Measurements from ENCODE around the gene CWF19L1.

CWF19L1 gene

DNA sequence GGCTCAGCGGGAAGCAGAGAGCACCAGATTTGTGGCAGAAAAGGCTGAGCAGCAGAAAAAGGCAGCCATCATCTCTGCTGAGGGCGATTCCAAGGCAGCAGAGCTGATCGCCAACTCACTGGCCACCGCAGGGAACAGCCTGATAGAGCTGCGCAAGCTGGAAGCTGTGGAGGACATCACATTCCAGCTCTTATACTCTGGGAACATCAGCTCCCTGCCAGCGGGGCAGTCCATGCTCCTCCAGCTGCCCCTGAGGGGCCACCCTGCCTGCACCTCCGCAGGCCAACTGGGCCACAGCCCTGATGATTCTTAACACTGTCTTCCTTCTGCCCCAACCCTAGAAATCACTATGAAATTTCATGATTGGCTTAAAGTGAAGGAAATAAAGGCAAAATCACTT is 18.6 kb downstream of the CWF19L1 start:
- Histone ChIP-seq H3K36me3 (ENCODE audit: control insufficient read depth, low read length) (peaks cover 74% of the 10 kb centered on the region), H3K9me3 (ENCODE audit: control insufficient read depth, insufficient read depth, low read length) (no peaks in the 10 kb centered on the region), H3K9me2 (replicated peaks; ENCODE audit: control insufficient read depth, low read length) (no peaks in the 10 kb centered on the region), H3K4me2 (ENCODE audit: low read length) (no peak overlapping the region), H3K4me1 (ENCODE audit: control insufficient read depth, low read length) (no peaks in the 10 kb centered on the region), H4K20me1 (ENCODE audit: control insufficient read depth, insufficient read depth, low read depth, low read length) (no peaks in the 10 kb centered on the region), H3K27ac (ENCODE audit: low read depth, low read length) (no peak overlapping the region), H3K4me3 (ENCODE audit: low read length) (no peak overlapping the region), H3K79me2 (ENCODE audit: control insufficient read depth, low read length) (no peaks in the 10 kb centered on the region), H3F3A (ENCODE audit: control insufficient read depth, insufficient read depth) (no peaks in the 10 kb centered on the region), H3K27me3 (ENCODE audit: control insufficient read depth, low read length) (no peaks in the 10 kb centered on the region)
- TF ChIP-seq, protein P1, sequence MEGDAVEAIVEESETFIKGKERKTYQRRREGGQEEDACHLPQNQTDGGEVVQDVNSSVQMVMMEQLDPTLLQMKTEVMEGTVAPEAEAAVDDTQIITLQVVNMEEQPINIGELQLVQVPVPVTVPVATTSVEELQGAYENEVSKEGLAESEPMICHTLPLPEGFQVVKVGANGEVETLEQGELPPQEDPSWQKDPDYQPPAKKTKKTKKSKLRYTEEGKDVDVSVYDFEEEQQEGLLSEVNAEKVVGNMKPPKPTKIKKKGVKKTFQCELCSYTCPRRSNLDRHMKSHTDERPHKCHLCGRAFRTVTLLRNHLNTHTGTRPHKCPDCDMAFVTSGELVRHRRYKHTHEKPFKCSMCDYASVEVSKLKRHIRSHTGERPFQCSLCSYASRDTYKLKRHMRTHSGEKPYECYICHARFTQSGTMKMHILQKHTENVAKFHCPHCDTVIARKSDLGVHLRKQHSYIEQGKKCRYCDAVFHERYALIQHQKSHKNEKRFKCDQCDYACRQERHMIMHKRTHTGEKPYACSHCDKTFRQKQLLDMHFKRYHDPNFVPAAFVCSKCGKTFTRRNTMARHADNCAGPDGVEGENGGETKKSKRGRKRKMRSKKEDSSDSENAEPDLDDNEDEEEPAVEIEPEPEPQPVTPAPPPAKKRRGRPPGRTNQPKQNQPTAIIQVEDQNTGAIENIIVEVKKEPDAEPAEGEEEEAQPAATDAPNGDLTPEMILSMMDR (IDR thresholded peaks at IDR 0.05; ENCODE audit: low read depth, low read length, poor library complexity, severe bottlenecking): no peak
- TF ChIP-seq EZH2phosphoT487 (IDR thresholded peaks at IDR 0.05; ENCODE audit: borderline replicate concordance, low read length): no peak

DNA sequence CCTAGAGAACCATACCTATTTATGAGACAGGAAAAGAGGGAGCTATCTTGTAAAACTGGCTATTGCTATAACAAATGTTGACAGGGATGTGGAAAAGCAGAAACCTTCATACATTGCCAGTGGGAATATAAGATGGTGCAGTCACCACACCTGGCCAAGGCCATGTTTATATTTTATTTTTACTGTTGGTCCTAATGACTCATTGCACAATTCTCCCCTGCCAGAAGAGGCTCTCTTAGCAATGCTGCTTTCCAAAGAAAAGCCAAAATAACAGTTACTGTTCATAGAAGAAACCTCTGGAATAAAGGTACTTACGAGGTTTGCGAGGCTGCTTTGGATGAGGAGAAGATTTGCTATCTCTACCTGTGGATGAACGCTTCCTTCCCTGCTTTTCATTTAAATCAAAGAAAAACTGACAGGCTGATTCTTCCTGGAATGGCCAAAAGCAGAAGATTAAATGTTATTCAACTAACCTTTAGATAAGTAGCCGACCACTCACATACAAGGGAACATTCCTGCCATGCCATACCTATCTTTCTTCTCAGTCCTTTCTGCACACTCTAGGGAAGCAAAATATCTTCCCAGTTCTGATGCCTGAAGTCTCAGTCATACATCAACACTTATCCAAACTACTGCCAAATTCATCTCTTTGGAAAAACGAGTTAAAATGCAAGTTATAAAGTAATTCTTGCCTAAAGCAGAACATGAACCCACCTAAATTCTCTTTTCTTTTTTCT is 21.8 kb downstream of the CWF19L1 start:
- Histone ChIP-seq H4K20me1 (ENCODE audit: control insufficient read depth, insufficient read depth, low read depth, low read length) (no peaks in the 10 kb centered on the region), H3K79me2 (ENCODE audit: control insufficient read depth, low read length) (no peaks in the 10 kb centered on the region), H3K4me1 (ENCODE audit: control insufficient read depth, low read length) (no peaks in the 10 kb centered on the region), H3K4me3 (ENCODE audit: low read length) (no peak overlapping the region), H3F3A (ENCODE audit: control insufficient read depth, insufficient read depth) (no peaks in the 10 kb centered on the region), H3K9me2 (replicated peaks; ENCODE audit: control insufficient read depth, low read length) (no peaks in the 10 kb centered on the region), H3K27me3 (ENCODE audit: control insufficient read depth, low read length) (no peaks in the 10 kb centered on the region), H3K9me3 (ENCODE audit: control insufficient read depth, insufficient read depth, low read length) (no peaks in the 10 kb centered on the region), H3K36me3 (ENCODE audit: control insufficient read depth, low read length) (peaks cover 76% of the 10 kb centered on the region), H3K27ac (ENCODE audit: low read depth, low read length) (no peak overlapping the region), H3K4me2 (ENCODE audit: low read length) (no peak overlapping the region)
- TF ChIP-seq, protein P1 (IDR thresholded peaks at IDR 0.05; ENCODE audit: low read depth, low read length, poor library complexity, severe bottlenecking): no peak
- TF ChIP-seq EZH2phosphoT487 (IDR thresholded peaks at IDR 0.05; ENCODE audit: borderline replicate concordance, low read length): no peak

DNA sequence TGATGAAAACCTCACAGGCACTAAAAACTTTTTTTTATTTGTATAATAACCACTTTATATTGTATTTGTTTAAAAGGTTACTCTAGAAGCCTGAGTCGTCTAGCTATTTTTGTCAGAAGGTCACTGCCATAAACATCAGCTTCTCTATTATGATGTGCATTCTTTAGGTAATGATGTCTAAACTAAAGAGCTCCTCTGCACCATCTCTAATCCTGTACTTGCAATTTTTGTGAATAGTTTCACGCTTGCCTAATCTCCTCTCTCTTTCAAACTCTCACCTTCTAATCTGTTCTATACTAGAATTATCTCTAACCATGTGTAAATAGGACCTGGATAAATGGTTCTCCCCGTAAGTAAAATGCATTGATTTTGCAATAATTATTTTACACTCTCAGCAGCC is 27.6 kb downstream of the CWF19L1 start:
- H3K27ac ChIP-seq (ENCODE audit: low read depth, low read length): no peak overlapping the region
- H3K4me1 ChIP-seq (ENCODE audit: control insufficient read depth, low read length): no peaks in the 10 kb centered on the region
- H3K36me3 ChIP-seq (ENCODE audit: control insufficient read depth, low read length): peaks cover 72% of the 10 kb centered on the region
- no peaks in the 10 kb centered on the region for H4K20me1 ChIP-seq (ENCODE audit: control insufficient read depth, insufficient read depth, low read depth, low read length)
- no peak overlapping the region for H3K4me2 ChIP-seq (ENCODE audit: low read length)
- no peak for TF ChIP-seq EZH2phosphoT487 (IDR thresholded peaks at IDR 0.05; ENCODE audit: borderline replicate concordance, low read length)
- TF ChIP-seq, protein P1 (IDR thresholded peaks at IDR 0.05; ENCODE audit: low read depth, low read length, poor library complexity, severe bottlenecking): no peak
- no peaks in the 10 kb centered on the region for H3K27me3 ChIP-seq (ENCODE audit: control insufficient read depth, low read length)
- H3F3A ChIP-seq (ENCODE audit: control insufficient read depth, insufficient read depth): peaks cover 3% of the 10 kb centered on the region; the same call in 1 of the 2 replicates
- no peak overlapping the region for H3K4me3 ChIP-seq (ENCODE audit: low read length)
- no peaks in the 10 kb centered on the region for H3K9me3 ChIP-seq (ENCODE audit: control insufficient read depth, insufficient read depth, low read length)
- H3K79me2 ChIP-seq (ENCODE audit: control insufficient read depth, low read length): no peaks in the 10 kb centered on the region
- H3K9me2 ChIP-seq (replicated peaks; ENCODE audit: control insufficient read depth, low read length): no peaks in the 10 kb centered on the region

Measured in DOHH2 (cell line).